Measurements from ENCODE around the gene PDE7B.

- TF ChIP-seq CTCF (IDR thresholded peaks at IDR 0.05), result no peak
- no peak for TF ChIP-seq ZFX (IDR thresholded peaks at IDR 0.05; ENCODE audit: borderline replicate concordance)
Observed at GRCh38 chr6:136113736-136114173, 262.3 kb downstream of the PDE7B start.

Data from 22Rv1 (cell line).